ENCODE results near the gene PRSS36.
A peak's percentile ranks its signal among the peaks of the same experiment; 100 is the strongest.

PRSS36 gene

GRCh38 chr16:31181102-31181830 is 31.4 kb upstream of the PRSS36 start:
- TF ChIP-seq NFIC (IDR thresholded peaks at IDR 0.05) (no peak), REST (IDR thresholded peaks at IDR 0.05; ENCODE audit: low read depth) (no peak), USF1 (IDR thresholded peaks at IDR 0.05) (no peak), CEBPB (IDR thresholded peaks at IDR 0.05) (no peak), ZBTB7A (IDR thresholded peaks at IDR 0.05; ENCODE audit: low read depth) (no peak), MAX (IDR thresholded peaks at IDR 0.05) (no peak), TCF12 (IDR thresholded peaks at IDR 0.05; ENCODE audit: low read depth) (no peak), TEAD4 (IDR thresholded peaks at IDR 0.05) (no peak), EP300 (IDR thresholded peaks at IDR 0.05; ENCODE audit: borderline replicate concordance) (no peak)

GRCh38 chr16:31179747-31180459 is 30.0 kb upstream of the PRSS36 start, which contains the start of gene FUS:
FUS (plus strand) TSS chr16:31180139; CDS start chr16:31180215, 76 bp downstream.
- TF ChIP-seq NFIC (IDR thresholded peaks at IDR 0.05) (0 out of 2 replicates have a peak, but pooled peaks have one; percentile 37), TAF1 (IDR thresholded peaks at IDR 0.05; ENCODE audit: low read depth) (peak; percentile 100), TEAD4 (IDR thresholded peaks at IDR 0.05) (0 out of 2 replicates have a peak, but pooled peaks have one; percentile 2), REST (IDR thresholded peaks at IDR 0.05; ENCODE audit: low read depth) (no peak), EGR1 (IDR thresholded peaks at IDR 0.05) (peak; percentile 100), EP300 (IDR thresholded peaks at IDR 0.05; ENCODE audit: borderline replicate concordance) (peak; percentile 70; the same call in 1 of the 2 replicates), MAX (IDR thresholded peaks at IDR 0.05) (peak; percentile 81), USF1 (IDR thresholded peaks at IDR 0.05) (no peak), CEBPB (IDR thresholded peaks at IDR 0.05) (no peak; the same call in 1 of the 2 replicates), YY1 (IDR thresholded peaks at IDR 0.05; ENCODE audit: low read depth) (peak; percentile 85), TCF12 (IDR thresholded peaks at IDR 0.05; ENCODE audit: low read depth) (peak; percentile 63), CREB1 (IDR thresholded peaks at IDR 0.05; ENCODE audit: low read depth) (peak; percentile 52), RAD21 (IDR thresholded peaks at IDR 0.05; ENCODE audit: low read depth) (no peak)

GRCh38 chr16:31179219-31179746 is 29.4 kb upstream of the PRSS36 start:
- no peak for TF ChIP-seq TAF1 (IDR thresholded peaks at IDR 0.05; ENCODE audit: low read depth)
- TF ChIP-seq TCF12 (IDR thresholded peaks at IDR 0.05; ENCODE audit: low read depth), result no peak
- TF ChIP-seq USF1 (IDR thresholded peaks at IDR 0.05), result no peak
- TF ChIP-seq NFIC (IDR thresholded peaks at IDR 0.05), result no peak
- no peak for TF ChIP-seq YY1 (IDR thresholded peaks at IDR 0.05; ENCODE audit: low read depth)
- TF ChIP-seq FOXM1 (IDR thresholded peaks at IDR 0.05; ENCODE audit: borderline replicate concordance, low read depth), result no peak
- TF ChIP-seq CEBPB (IDR thresholded peaks at IDR 0.05), result no peak
- TF ChIP-seq RAD21 (IDR thresholded peaks at IDR 0.05; ENCODE audit: low read depth), result no peak
- TF ChIP-seq REST (IDR thresholded peaks at IDR 0.05; ENCODE audit: low read depth), result no peak
- TF ChIP-seq TEAD4 (IDR thresholded peaks at IDR 0.05), result no peak
- no peak for TF ChIP-seq CREB1 (IDR thresholded peaks at IDR 0.05; ENCODE audit: low read depth)
- TF ChIP-seq EGR1 (IDR thresholded peaks at IDR 0.05), result no peak
- no peak for TF ChIP-seq EP300 (IDR thresholded peaks at IDR 0.05; ENCODE audit: borderline replicate concordance)
- no peak for TF ChIP-seq MAX (IDR thresholded peaks at IDR 0.05)
- no peak for TF ChIP-seq ZBTB7A (IDR thresholded peaks at IDR 0.05; ENCODE audit: low read depth)

All from Ishikawa (cell line).